Measurements from ENCODE around the gene USP11.
A peak's percentile ranks its signal among the peaks of the same experiment; 100 is the strongest.

Gene USP11

DNA sequence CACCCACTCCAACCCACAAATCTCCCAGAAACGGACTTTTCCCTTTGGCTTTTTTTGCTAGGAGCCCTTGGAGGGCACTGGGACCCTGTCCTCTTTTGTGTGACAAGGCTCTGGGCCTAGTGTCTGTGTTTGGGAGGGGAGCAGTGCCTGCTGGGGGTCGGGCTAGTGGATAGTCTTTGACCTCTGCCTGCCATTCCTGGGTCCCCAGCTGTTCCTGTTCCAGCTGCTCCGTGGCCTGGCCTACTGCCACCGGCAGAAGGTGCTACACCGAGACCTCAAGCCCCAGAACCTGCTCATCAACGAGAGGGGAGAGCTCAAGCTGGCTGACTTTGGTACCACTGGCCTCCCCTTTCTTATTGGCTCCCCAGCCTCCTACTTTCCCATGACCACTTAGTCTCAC, 6.7 kb upstream of the USP11 start:
- no peak for DNase-seq

DNA sequence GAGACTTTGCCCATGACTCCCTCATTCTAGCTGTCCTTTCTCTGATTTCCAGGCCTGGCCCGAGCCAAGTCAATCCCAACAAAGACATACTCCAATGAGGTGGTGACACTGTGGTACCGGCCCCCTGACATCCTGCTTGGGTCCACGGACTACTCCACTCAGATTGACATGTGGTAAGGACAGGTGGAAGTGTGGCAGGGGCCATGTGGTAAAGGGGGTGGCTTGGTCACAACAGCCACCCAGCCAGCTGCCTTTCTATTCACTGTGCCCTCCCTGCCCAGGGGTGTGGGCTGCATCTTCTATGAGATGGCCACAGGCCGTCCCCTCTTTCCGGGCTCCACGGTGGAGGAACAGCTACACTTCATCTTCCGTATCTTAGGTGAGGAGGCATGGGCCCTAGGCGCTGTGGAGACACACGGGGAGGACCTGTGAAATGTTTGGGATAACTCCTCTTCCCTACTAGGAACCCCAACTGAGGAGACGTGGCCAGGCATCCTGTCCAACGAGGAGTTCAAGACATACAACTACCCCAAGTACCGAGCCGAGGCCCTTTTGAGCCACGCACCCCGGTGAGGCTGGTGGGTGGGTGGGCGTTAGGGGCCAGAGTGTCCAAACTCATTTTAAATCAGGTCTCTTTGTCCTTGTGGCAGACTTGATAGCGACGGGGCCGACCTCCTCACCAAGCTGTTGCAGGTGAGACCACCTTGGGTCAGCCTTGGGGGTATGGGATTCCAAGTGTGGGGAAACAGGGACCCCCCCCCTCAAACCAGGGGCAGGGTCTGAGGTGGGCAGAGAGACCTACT, 6.1 kb upstream of the USP11 start:
- DNase-seq: no peak

GRCh38 chrX:47227334-47227583, 5.5 kb upstream of the USP11 start:
- DNase-seq: no peak

GRCh38 chrX:47228550-47229270, 4.1 kb upstream of the USP11 start:
- DNase-seq: no peak

GRCh38 chrX:47229427-47229826, 3.4 kb upstream of the USP11 start:
- no peak for DNase-seq

DNA sequence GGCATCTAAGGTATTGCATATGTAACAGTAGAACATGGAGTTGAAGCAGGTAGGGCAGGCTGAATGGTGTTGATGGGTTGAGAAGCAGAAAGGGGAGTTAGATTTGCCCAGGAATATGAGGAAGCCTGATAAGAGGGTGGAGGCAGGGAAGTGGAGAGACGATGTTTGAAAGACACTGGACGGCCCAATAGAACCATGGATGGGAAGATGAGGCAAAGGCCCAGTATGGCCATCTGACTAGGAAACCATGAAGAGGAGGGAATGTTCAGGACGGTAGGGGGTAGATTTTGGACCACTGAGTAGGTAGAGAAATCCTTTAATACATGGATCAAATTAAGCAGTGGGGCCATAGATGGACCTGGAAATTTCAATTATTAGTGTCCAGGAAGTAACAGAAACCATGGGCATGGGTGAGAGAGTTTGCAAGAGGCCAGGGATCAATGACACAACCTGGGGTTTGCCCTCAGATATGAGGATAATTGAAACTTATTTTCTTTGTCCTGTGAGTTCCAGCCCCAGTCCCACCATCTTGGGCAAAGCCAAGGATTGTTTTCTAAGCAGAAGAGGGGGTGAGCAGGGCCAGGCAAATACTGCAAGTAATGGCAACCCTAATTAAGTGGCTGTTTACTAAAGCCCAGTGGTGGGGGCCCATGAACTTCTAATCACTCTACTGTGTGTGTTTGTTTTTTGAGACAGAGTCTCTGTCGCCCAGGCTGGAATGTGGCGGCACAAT, 2.5 kb upstream of the USP11 start:
- no peak for DNase-seq

- no peak for DNase-seq
Observed at GRCh38 chrX:47231167-47231566, 1.6 kb upstream of the USP11 start.

DNA sequence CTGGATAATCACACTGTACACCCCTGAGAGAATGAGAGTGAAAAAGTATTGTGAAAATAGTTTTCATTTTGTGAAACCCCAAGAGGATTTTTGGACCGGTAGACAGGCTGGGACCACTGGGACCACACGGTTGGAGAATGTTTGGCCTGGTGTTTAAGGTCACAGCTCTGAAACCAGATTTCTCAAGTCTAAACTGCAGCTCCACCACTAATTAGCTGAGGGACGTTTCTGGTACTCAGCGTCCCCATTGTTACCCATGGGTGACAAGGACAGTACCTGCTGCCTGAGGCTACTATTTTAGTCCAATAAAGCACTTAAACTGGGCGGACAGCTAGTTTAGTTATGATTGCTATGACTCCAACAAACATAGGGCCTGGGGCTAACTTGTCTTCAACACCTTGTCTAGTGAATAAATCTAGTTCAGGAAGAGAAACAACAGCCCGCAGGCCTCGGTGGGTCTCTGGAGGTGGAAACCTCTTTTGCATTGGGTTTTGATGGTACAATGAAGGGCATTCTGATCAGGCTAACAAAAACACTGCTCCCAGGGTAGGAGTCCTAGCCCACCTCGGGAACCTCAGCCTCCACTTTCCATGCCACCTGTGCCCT, 509 bp upstream of the USP11 start:
- no peak for DNase-seq

GRCh38 chrX:47233333-47234113, 714 bp downstream of the USP11 start:
- peak; percentile 92 for DNase-seq

- no peak for DNase-seq
Observed at GRCh38 chrX:47234583-47234982, 1.8 kb downstream of the USP11 start.

DNA sequence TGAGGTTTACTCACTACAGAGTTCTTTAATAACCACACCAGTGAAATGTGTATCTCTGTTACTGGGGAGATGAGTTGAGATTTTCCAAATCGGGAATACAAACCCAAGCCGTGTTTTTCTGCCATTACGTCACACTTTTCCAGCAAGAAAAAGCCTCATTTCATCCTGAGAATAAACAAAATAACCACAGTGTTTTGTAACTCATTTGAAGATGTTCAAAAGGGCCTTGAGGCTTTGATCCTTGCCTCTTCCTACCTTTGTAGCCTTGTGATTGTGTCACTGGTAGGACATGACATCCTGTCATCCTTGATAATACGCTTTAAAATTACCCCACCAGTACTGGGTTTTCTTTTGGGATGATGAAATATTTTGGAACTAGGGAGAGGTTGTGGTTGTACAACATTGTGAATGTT, 2.9 kb downstream of the USP11 start:
- no peak for DNase-seq

GRCh38 chrX:47239199-47239598, 6.4 kb downstream of the USP11 start:
- no peak for DNase-seq

- no peak for DNase-seq
Observed at GRCh38 chrX:47239898-47240545, 7.2 kb downstream of the USP11 start.

DNA sequence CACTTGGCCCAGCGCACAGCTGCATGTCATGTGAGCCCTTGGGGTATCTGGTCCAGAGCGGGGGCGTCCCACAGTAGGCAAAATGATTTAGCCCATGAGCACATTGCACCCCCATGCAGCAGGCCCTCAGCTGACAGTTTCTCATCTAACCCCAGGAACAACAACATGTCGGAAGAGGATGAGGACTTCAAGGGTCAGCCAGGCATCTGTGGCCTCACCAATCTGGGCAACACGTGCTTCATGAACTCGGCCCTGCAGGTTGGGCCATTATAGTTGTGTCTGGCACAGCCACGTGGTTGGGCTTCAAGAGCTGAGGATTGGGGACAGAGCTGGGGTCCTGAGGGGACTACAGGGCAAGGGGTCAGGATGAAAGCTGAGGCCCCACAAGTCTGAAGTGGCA, 7.8 kb downstream of the USP11 start:
- DNase-seq: no peak

- no peak for DNase-seq
Observed at GRCh38 chrX:47241201-47242011, 8.6 kb downstream of the USP11 start.

GRCh38 chrX:47242321-47242720, 9.5 kb downstream of the USP11 start:
- no peak for DNase-seq

- DNase-seq: no peak
Observed at GRCh38 chrX:47243351-47243750, 10.5 kb downstream of the USP11 start.

DNA sequence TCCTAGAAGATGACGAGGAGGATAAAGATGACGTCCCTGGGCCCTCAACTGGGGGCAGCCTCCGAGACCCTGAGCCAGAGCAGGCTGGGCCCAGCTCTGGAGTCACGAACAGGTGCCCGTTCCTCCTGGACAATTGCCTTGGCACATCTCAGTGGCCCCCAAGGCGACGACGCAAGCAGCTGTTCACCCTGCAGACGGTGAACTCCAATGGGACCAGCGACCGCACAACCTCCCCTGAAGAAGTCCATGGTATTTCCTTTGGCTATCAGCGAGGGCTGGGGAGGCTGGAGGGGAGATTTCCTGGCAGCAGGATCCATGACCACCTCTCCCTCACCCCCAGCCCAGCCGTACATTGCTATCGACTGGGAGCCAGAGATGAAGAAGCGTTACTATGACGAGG, 11.9 kb downstream of the USP11 start:
- DNase-seq: no peak

DNA sequence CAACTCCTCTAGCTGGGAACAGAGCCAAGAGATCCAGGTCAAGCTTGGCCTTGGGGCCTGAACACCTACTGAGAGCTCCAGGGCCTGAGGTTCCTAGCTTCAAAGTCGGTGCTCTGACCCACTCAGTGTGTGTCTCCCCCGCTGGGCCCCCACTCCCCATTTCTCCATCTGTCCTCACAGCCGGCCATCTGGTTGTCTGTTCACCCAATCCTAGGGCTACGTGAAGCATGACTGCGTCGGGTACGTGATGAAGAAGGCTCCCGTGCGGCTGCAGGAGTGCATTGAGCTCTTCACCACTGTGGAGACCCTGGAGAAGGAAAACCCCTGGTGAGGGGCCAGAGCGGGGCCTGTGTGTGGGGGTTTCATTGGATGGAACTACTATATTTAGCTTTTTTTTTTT, 12.3 kb downstream of the USP11 start:
- no peak for DNase-seq

- no peak for DNase-seq
Observed at GRCh38 chrX:47247206-47247998, 14.6 kb downstream of the USP11 start.

DNA sequence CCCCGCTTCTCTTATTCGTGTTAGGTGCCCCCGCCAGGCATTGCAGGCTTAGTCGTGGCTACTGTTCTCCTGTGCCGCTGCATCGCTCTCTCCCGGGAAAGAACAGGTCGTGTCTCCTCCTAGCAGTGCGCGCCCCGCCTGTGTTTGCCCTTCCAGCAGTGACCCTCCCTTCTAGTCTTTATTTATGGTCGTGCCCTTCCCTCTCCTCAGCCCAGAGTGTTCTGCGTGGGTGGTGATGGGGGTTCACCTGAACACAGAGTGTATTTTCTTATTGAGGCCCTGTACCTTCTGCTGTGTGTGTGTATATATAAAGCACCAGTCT, 15.2 kb downstream of the USP11 start:
- DNase-seq: no peak
